Measurements from ENCODE around the gene MRPL4.

- TF ChIP-seq CTCF (IDR thresholded peaks at IDR 0.05): no peak
- no peak for TF ChIP-seq POLR2AphosphoS5 (IDR thresholded peaks at IDR 0.05)
- TF ChIP-seq POLR2A (IDR thresholded peaks at IDR 0.05): no peak
Observed at GRCh38 chr19:10285393-10285792, 33.4 kb downstream of the MRPL4 start.
